ENCODE data around the gene TSPAN18.

DNA sequence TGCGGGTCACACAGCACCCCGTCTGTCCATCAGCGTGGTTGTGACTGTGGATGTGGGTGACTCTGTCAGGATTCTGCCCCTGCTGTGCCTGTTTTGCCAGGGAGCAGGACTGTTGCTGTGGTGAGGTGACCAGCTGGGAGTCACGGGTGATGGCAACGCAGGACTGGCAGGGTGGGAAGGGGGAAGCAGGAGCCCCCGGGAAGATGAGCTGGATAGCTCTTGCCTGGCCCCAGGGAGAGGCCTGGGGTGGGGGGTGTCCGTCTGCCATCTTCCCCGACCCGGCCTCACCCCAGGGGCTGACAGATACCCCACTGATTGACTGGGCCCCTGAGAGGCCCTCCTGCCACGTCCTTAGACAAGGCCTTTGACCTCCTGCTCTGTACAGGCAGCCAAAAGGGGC is 34.3 kb upstream of the TSPAN18 start:
- TF ChIP-seq ZBTB26 (tag by site-specific recombination; optimal IDR thresholded peaks at IDR 0.05) (no peak), CTCF (tag by site-specific recombination; IDR thresholded peaks at IDR 0.05) (no peak), ZNF76 (tag by site-specific recombination; IDR thresholded peaks at IDR 0.05; ENCODE audit: borderline replicate concordance, low read depth) (no peak), RBAK (tag by site-specific recombination; IDR thresholded peaks at IDR 0.05) (no peak), ZNF549 (tag by site-specific recombination; IDR thresholded peaks at IDR 0.05) (no peak), ZFP41 (tag by site-specific recombination; IDR thresholded peaks at IDR 0.05; ENCODE audit: borderline replicate concordance) (no peak), ZNF707 (tag by site-specific recombination; IDR thresholded peaks at IDR 0.05) (no peak), ZNF37A (tag by site-specific recombination; IDR thresholded peaks at IDR 0.05) (no peak), SETDB1 (IDR thresholded peaks at IDR 0.05; ENCODE audit: insufficient read length, low read length) (no peak), ZNF274 (IDR thresholded peaks at IDR 0.05; ENCODE audit: low read length) (no peak), ZNF274 (tag by site-specific recombination; IDR thresholded peaks at IDR 0.05; ENCODE audit: borderline replicate concordance) (no peak), ZNF121 (tag by site-specific recombination; IDR thresholded peaks at IDR 0.05) (no peak), ZNF416 (tag by site-specific recombination; IDR thresholded peaks at IDR 0.05) (no peak)
- TF ChIP-seq, protein P1, sequence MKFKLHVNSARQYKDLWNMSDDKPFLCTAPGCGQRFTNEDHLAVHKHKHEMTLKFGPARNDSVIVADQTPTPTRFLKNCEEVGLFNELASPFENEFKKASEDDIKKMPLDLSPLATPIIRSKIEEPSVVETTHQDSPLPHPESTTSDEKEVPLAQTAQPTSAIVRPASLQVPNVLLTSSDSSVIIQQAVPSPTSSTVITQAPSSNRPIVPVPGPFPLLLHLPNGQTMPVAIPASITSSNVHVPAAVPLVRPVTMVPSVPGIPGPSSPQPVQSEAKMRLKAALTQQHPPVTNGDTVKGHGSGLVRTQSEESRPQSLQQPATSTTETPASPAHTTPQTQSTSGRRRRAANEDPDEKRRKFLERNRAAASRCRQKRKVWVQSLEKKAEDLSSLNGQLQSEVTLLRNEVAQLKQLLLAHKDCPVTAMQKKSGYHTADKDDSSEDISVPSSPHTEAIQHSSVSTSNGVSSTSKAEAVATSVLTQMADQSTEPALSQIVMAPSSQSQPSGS (tag by site-specific recombination; IDR thresholded peaks at IDR 0.05; ENCODE audit: low read depth), result no peak
